Neuronal stem cell (in vitro differentiated cells): ENCODE results near the gene PAK4.

ENCODE experiments used
- DNase-seq: peaks from one replicate; pipeline ENCODE4 v3.0.0-alpha.2; 2013; ENCODE audit warnings: low spot score
- H2AFZ ChIP-seq: one replicate; pipeline ENCODE4 v1.6.1; 2013; ENCODE audit warnings: mild to moderate bottlenecking, low read length, inconsistent platforms
- H2AK5ac ChIP-seq: 2 replicates; pipeline ENCODE4 v1.6.1; 2013; ENCODE audit warnings: low read depth, mild to moderate bottlenecking, inconsistent platforms, low read length, moderate library complexity, mixed read lengths
- H2BK120ac ChIP-seq: 2 replicates; pipeline ENCODE4 v1.6.1; 2013; ENCODE audit warnings: low read depth, mild to moderate bottlenecking, inconsistent platforms, low read length, moderate library complexity, mixed read lengths
- H2BK12ac ChIP-seq: one replicate; pipeline ENCODE4 v1.6.1; 2013; ENCODE audit warnings: low read length, inconsistent platforms
- H2BK15ac ChIP-seq: 2 replicates; pipeline ENCODE4 v1.6.1; 2013; ENCODE audit warnings: mild to moderate bottlenecking, low read length, inconsistent platforms, mixed read lengths
- H2BK5ac ChIP-seq: one replicate; pipeline ENCODE4 v1.6.1; 2013; ENCODE audit warnings: inconsistent platforms, mild to moderate bottlenecking, low read length, moderate library complexity
- H3K14ac ChIP-seq: one replicate; pipeline ENCODE4 v1.6.1; 2013; ENCODE audit warnings: low read length, inconsistent platforms
- H3K18ac ChIP-seq: 2 replicates; pipeline ENCODE4 v1.6.1; 2013; ENCODE audit warnings: low read length, inconsistent platforms
- H3K23ac ChIP-seq: 2 replicates; pipeline ENCODE4 v1.6.1; 2013; ENCODE audit warnings: low read depth, mild to moderate bottlenecking, mixed read lengths, low read length, inconsistent platforms; ENCODE audit not compliant: poor library complexity
- H3K27ac ChIP-seq: replicated peaks from 3 replicates; pipeline ENCODE4 v1.5.1; 2013; ENCODE audit warnings: low read length, inconsistent platforms
- H3K27me3 ChIP-seq, 3 experiments: 2 replicates each; pipeline ENCODE4 v1.6.1; 2013; ENCODE audit warnings: low read length in 3 of 3, mild to moderate bottlenecking in 2 of 3, inconsistent platforms in 1 of 3, low read depth in 1 of 3, mixed read lengths in 1 of 3, moderate library complexity in 1 of 3; ENCODE audit not compliant: control insufficient read depth in 3 of 3, insufficient read depth in 3 of 3
- H3K36me3 ChIP-seq, 2 donors: replicated peaks in 1 of 2; 2 replicates each; pipeline ENCODE4 v1.6.1; 2013; ENCODE audit warnings: low read length in 2 of 2; ENCODE audit not compliant: control insufficient read depth in 2 of 2, insufficient read depth in 2 of 2
- H3K4ac ChIP-seq: 2 replicates; pipeline ENCODE4 v1.6.1; 2013; ENCODE audit warnings: inconsistent platforms, mild to moderate bottlenecking, low read length, moderate library complexity
- H3K4me1 ChIP-seq, 2 donors: 1 replicate in 1 of 2; 2 replicates in 1 of 2; pipeline ENCODE4 v1.6.1; 2013; ENCODE audit warnings: low read length in 2 of 2, low read depth in 1 of 2; ENCODE audit not compliant: control insufficient read depth in 2 of 2, insufficient read depth in 1 of 2
- H3K4me2 ChIP-seq: one replicate; pipeline ENCODE4 v1.6.1; 2013; ENCODE audit warnings: mild to moderate bottlenecking, low read length, inconsistent platforms; ENCODE audit not compliant: insufficient read depth, poor library complexity, severe bottlenecking
- H3K4me3 ChIP-seq, 2 donors: 2 replicates each; pipeline ENCODE4 v1.5.1; 2013; ENCODE audit warnings: low read length in 2 of 2, mild to moderate bottlenecking in 2 of 2, inconsistent platforms in 1 of 2, moderate library complexity in 1 of 2
- H3K79me1 ChIP-seq: one replicate; pipeline ENCODE4 v1.6.1; 2013; ENCODE audit warnings: low read depth, mild to moderate bottlenecking, inconsistent platforms, low read length, moderate library complexity
- H3K9ac ChIP-seq: one replicate; pipeline ENCODE4 v1.6.1; 2013; ENCODE audit warnings: mild to moderate bottlenecking, low read depth, low read length, inconsistent platforms; ENCODE audit not compliant: poor library complexity
- H3K9me3 ChIP-seq, 2 donors: replicated peaks in 1 of 2; 2 replicates each; pipeline versions ENCODE3 to v1.6.1; 2013; ENCODE audit warnings: low read length in 2 of 2, mild to moderate bottlenecking in 2 of 2, inconsistent platforms in 1 of 2, low read depth in 1 of 2, mixed read lengths in 1 of 2, moderate library complexity in 1 of 2; ENCODE audit not compliant: control insufficient read depth in 2 of 2, insufficient read depth in 1 of 2
- H4K8ac ChIP-seq: one replicate; pipeline ENCODE4 v1.6.1; 2013; ENCODE audit warnings: low read depth, mild to moderate bottlenecking, inconsistent platforms, low read length, moderate library complexity
- H4K91ac ChIP-seq: one replicate; pipeline ENCODE4 v1.6.1; 2013; ENCODE audit warnings: low read length, low read depth, mild to moderate bottlenecking, inconsistent platforms; ENCODE audit not compliant: poor library complexity
- WGBS, 2 donors: extraction: QIAGEN DNeasy Blood & Tissue Kit; methylation state at CpG; one replicate each; pipeline ENCODE4 v1.1.7; 2013; ENCODE audit warnings: missing lambda C conversion rate in 2 of 2, mixed read lengths in 1 of 2; ENCODE audit not compliant: insufficient read length in 2 of 2, insufficient replicate concordance in 1 of 2; ENCODE audit errors: extremely low coverage in 2 of 2; 5-methylcytosine and 5-hydroxymethylcytosine counted together

Gene PAK4

GRCh38 chr19:39146686-39147450 lies 21.3 kb downstream of the PAK4 start:
- Histone ChIP-seq H2BK5ac (no peak overlapping the region), H4K8ac (no peak overlapping the region), H3K9ac (no peak overlapping the region), H2AFZ (no peak overlapping the region), H3K9me3 (peaks cover 4 to 8% of the 10 kb centered on the region in 2 donors), H2BK12ac (no peak overlapping the region), H3K27me3 (no peaks in the 10 kb centered on the region), H3K36me3 (peaks cover 3 to 6% of the 10 kb centered on the region in 2 donors), H3K4ac (no peak overlapping the region), H2BK15ac (no peak overlapping the region), H3K18ac (no peak overlapping the region), H3K79me1 (peaks cover 11% of the 10 kb centered on the region), H3K4me2 (no peak overlapping the region), H3K4me1 (peaks cover 16 to 19% of the 10 kb centered on the region in 2 donors), H3K14ac (no peak overlapping the region), H2AK5ac (no peak overlapping the region), H2BK120ac (no peak overlapping the region), H3K23ac (no peak overlapping the region), H3K27ac (no peak overlapping the region), H3K4me3 (no peak overlapping the region), H4K91ac (no peak overlapping the region)
- no CpG with 5 or more reads among the region's 7 CpGs for WGBS, 2 donors
- no peak for DNase-seq

GRCh38 chr19:39147480-39147879 lies 21.9 kb downstream of the PAK4 start:
- no peak overlapping the region for H3K14ac ChIP-seq
- H3K9ac ChIP-seq = no peak overlapping the region
- no peak overlapping the region for H4K91ac ChIP-seq
- H2BK120ac ChIP-seq = no peak overlapping the region
- peaks cover 11% of the 10 kb centered on the region for H3K79me1 ChIP-seq
- no peak overlapping the region for H2BK15ac ChIP-seq
- no peaks in the 10 kb centered on the region for H3K27me3 ChIP-seq
- no peak overlapping the region for H2BK5ac ChIP-seq
- H4K8ac ChIP-seq = no peak overlapping the region
- H3K23ac ChIP-seq = no peak overlapping the region
- WGBS, 2 donors = no CpG with 5 or more reads among the region's 3 CpGs
- no peak overlapping the region for H2BK12ac ChIP-seq
- H3K18ac ChIP-seq = no peak overlapping the region
- no peak overlapping the region for H3K27ac ChIP-seq
- H2AFZ ChIP-seq = no peak overlapping the region
- no peak overlapping the region for H3K4me2 ChIP-seq
- H3K36me3 ChIP-seq = peaks cover 3 to 6% of the 10 kb centered on the region in 2 donors
- H3K4ac ChIP-seq = no peak overlapping the region
- no peak overlapping the region for H3K4me3 ChIP-seq
- H2AK5ac ChIP-seq = no peak overlapping the region
- DNase-seq = no peak
- H3K9me3 ChIP-seq = peaks cover 4 to 8% of the 10 kb centered on the region in 2 donors
- peaks cover 16 to 19% of the 10 kb centered on the region in 2 donors for H3K4me1 ChIP-seq

GRCh38 chr19:39148939-39149529 lies 23.4 kb downstream of the PAK4 start:
- H3K79me1 ChIP-seq = peaks cover 11% of the 10 kb centered on the region
- no peak overlapping the region for H2AFZ ChIP-seq
- no peak overlapping the region for H3K4me2 ChIP-seq
- no peak overlapping the region for H4K8ac ChIP-seq
- no peak overlapping the region for H3K4me3 ChIP-seq
- H4K91ac ChIP-seq = no peak overlapping the region
- WGBS, 2 donors = no CpG with 5 or more reads among the region's 10 CpGs
- H3K14ac ChIP-seq = no peak overlapping the region
- H3K36me3 ChIP-seq = peaks cover 3 to 6% of the 10 kb centered on the region in 2 donors
- H3K4ac ChIP-seq = no peak overlapping the region
- no peaks in the 10 kb centered on the region for H3K27me3 ChIP-seq
- no peak overlapping the region for H2BK5ac ChIP-seq
- no peak overlapping the region for H3K18ac ChIP-seq
- no peak overlapping the region for H2BK15ac ChIP-seq
- peaks cover 4 to 8% of the 10 kb centered on the region in 2 donors for H3K9me3 ChIP-seq
- H3K9ac ChIP-seq = no peak overlapping the region
- no peak overlapping the region for H2AK5ac ChIP-seq
- H3K23ac ChIP-seq = no peak overlapping the region
- no peak overlapping the region for H2BK120ac ChIP-seq
- no peak for DNase-seq
- H3K4me1 ChIP-seq = peaks cover 15 to 19% of the 10 kb centered on the region in 2 donors
- no peak overlapping the region for H3K27ac ChIP-seq
- no peak overlapping the region for H2BK12ac ChIP-seq

DNA sequence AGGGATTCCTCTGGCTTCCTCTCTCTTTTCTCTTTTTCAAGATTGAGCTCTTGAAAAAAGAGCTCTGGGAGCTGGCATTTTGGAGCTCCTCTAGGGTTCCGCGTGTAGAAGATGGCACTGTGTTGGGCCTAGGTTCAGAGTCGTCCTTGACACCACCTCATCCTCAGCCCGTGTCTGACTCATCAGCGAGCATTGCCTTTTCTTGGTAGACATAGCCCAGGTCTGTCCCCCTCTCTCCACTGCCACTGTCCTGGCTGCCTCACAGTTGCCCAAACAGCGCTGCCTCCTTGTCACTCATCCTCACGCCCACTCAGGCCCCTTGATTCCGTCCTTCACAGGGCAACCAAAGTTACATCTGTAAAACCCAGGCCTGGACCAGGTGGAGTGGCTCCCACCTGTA lies 24.6 kb downstream of the PAK4 start:
- no peak for DNase-seq
- Histone ChIP-seq H3K4me3 (no peak overlapping the region), H3K27me3 (no peaks in the 10 kb centered on the region), H3K9me3 (peaks cover 4 to 8% of the 10 kb centered on the region in 2 donors), H2BK12ac (no peak overlapping the region), H3K4me2 (no peak overlapping the region), H3K23ac (no peak overlapping the region), H3K14ac (no peak overlapping the region), H3K4me1 (peaks cover 3 to 13% of the 10 kb centered on the region in 2 donors), H3K36me3 (peaks cover 3 to 6% of the 10 kb centered on the region in 2 donors), H2BK120ac (no peak overlapping the region), H2AFZ (no peak overlapping the region), H2BK15ac (no peak overlapping the region), H3K27ac (no peak overlapping the region), H2AK5ac (no peak overlapping the region), H4K8ac (no peak overlapping the region), H3K18ac (peak overlapping the region; percentile 21), H4K91ac (no peak overlapping the region), H3K9ac (no peak overlapping the region), H2BK5ac (no peak overlapping the region), H3K4ac (no peak overlapping the region), H3K79me1 (peaks cover 16% of the 10 kb centered on the region)
- WGBS, 2 donors = no CpG with 5 or more reads among the region's 8 CpGs
